Gastrocnemius medialis (tissue), 4 donors: Measurements from ENCODE around the gene ARAP2. TPM values are rescaled to one million over a fixed set of nuclear protein-coding genes. Genes with fewer than 3 reads are reported as not detected.

Experiments used
- ATAC-seq, 2 donors: fragments of 150-250 bp; one replicate each; pipeline ENCODE4 v1.9.1; 2016
- DNase-seq, 2 donors: peaks; one replicate each; pipeline ENCODE4 v3.0.0-alpha.2; 2019
- H3K27ac ChIP-seq, 4 donors: fragments of 200-600 bp; sonication (generic); 1 replicate in 1 of 4; 2 replicates in 3 of 4; pipeline ENCODE4 v1.5.1; 2016 to 2018; ENCODE audit warnings: mild to moderate bottlenecking in 2 of 4, moderate library complexity in 1 of 4
- H3K27me3 ChIP-seq, 3 donors: fragments of 200-600 bp; sonication (generic) in 2 of 3; 1 replicate in 1 of 3; 2 replicates in 2 of 3; pipeline versions ENCODE4 v1.5.1 to v1.6.0; 2016 to 2019; ENCODE audit warnings: mild to moderate bottlenecking in 1 of 3, moderate library complexity in 1 of 3
- H3K36me3 ChIP-seq, 2 donors: fragments of 200-600 bp; sonication (generic) in 1 of 2; one replicate each; pipeline ENCODE4 v1.5.1; 2017 to 2018
- H3K4me1 ChIP-seq, 2 donors: fragments of 200-600 bp; sonication (generic) in 1 of 2; one replicate each; pipeline ENCODE4 v1.5.1; 2016 to 2017; ENCODE audit warnings: mild to moderate bottlenecking in 2 of 2
- H3K4me3 ChIP-seq, 4 donors: fragments of 200-600 bp; sonication (generic) in 3 of 4; 1 replicate in 1 of 4; 2 replicates in 3 of 4; pipeline ENCODE4 v1.5.1; 2016 to 2019; ENCODE audit warnings: mild to moderate bottlenecking in 2 of 4
- H3K9me3 ChIP-seq, 3 donors: fragments of 200-600 bp; sonication (generic) in 2 of 3; 1 replicate in 1 of 3; 2 replicates in 2 of 3; pipeline ENCODE4 v1.5.1; 2016 to 2019
- CTCF ChIP-seq, 5 experiments: fragments of 450-650 bp in 3 of 5; fragments of 200-600 bp in 2 of 5; sonication (generic) in 2 of 5; IDR thresholded peaks in 4 of 5; conservative IDR thresholded peaks in 1 of 5; 1 replicate in 4 of 5; 2 replicates in 1 of 5; pipeline ENCODE4 v1.5.1; 2016 to 2019; ENCODE audit warnings: antibody characterized with exemption in 5 of 5, mild to moderate bottlenecking in 3 of 5, moderate library complexity in 3 of 5
- POLR2A ChIP-seq, 2 donors: fragments of 450-650 bp; IDR thresholded peaks; one replicate each; pipeline ENCODE4 v1.6.1; 2017; ENCODE audit warnings: antibody characterized with exemption in 2 of 2, mild to moderate bottlenecking in 2 of 2, moderate library complexity in 2 of 2
- in situ Hi-C, 4 donors: fragments of 200-750 bp; cut with MboI; loops; one replicate each; pipeline versions ENCODE4 v1.15.0 to v1.8.0; 2017; ENCODE audit warnings: low sequenced_read_pairs in 4 of 4
- intact Hi-C: fragments of 100-400 bp; cut with DNase I; formaldehyde crosslinking; loops from one replicate; pipeline ENCODE4 v1.15.1; 2023; ENCODE audit warnings: low total_unique reads
- total RNA-seq, 4 donors: library from RNA; depleted of rRNA; stranded (reverse); fragments of >200 nt; gene quantifications; one replicate each; pipeline versions ENCODE4 v1.1.0 to v1.2.3, GENCODE V29; 2016

ARAP2 gene
- total RNA-seq, 4 donors from 2014 or later, result 0.32 to 10.3 (median 1.1) TPM

GRCh38 chr4:36088542-36088941 is 155.8 kb downstream of the ARAP2 start:
- intact Hi-C loops, result no loop called here
- TF ChIP-seq POLR2A (IDR thresholded peaks at IDR 0.05), result no peak
- TF ChIP-seq CTCF (IDR thresholded peaks at IDR 0.05 in 4 of 5, conservative IDR thresholded peaks at IDR 0.05 in 1 of 5), result no peak
- Histone ChIP-seq H3K4me1 (no peaks in the 10 kb centered on the region), H3K4me3 (no peak overlapping the region), H3K27me3 (no peaks in the 10 kb centered on the region), H3K9me3 (no peaks in the 10 kb centered on the region), H3K36me3 (no peaks in the 10 kb centered on the region), H3K27ac (no peak overlapping the region)
- no peak for ATAC-seq
- no peak for DNase-seq
- in situ Hi-C loops, result loop anchor here in 1 of 4 donors (10.0 kb wide), 1 partner anchor 56 kb away; no protein-coding TSS in a partner anchor

- in situ Hi-C loops (loop anchor here in 1 of 4 donors (10.0 kb wide), 1 partner anchor 58 kb away; no protein-coding TSS in a partner anchor), intact Hi-C loops (no loop called here)
- H3K27me3 ChIP-seq, result no peaks in the 10 kb centered on the region
- no peaks in the 10 kb centered on the region for H3K36me3 ChIP-seq
- H3K9me3 ChIP-seq, result no peaks in the 10 kb centered on the region
- no peak overlapping the region for H3K27ac ChIP-seq
- TF ChIP-seq POLR2A (IDR thresholded peaks at IDR 0.05), result no peak
- no peak for TF ChIP-seq CTCF (IDR thresholded peaks at IDR 0.05 in 4 of 5, conservative IDR thresholded peaks at IDR 0.05 in 1 of 5)
- H3K4me1 ChIP-seq, result no peaks in the 10 kb centered on the region
- DNase-seq (no peak), ATAC-seq (no peak)
- H3K4me3 ChIP-seq, result no peak overlapping the region
Measured at GRCh38 chr4:36086261-36086786, 158.0 kb downstream of the ARAP2 start.

GRCh38 chr4:36082817-36083216 is 161.5 kb downstream of the ARAP2 start:
- in situ Hi-C loops, result loop anchor here in 1 of 4 donors (10.0 kb wide), 1 partner anchor 62 kb away; no protein-coding TSS in a partner anchor
- H3K27me3 ChIP-seq, result no peaks in the 10 kb centered on the region
- no peak for DNase-seq
- no peaks in the 10 kb centered on the region for H3K36me3 ChIP-seq
- H3K27ac ChIP-seq, result no peak overlapping the region
- no peaks in the 10 kb centered on the region for H3K4me1 ChIP-seq
- no peak for ATAC-seq
- intact Hi-C loops, result no loop called here
- no peak overlapping the region for H3K4me3 ChIP-seq
- TF ChIP-seq CTCF (IDR thresholded peaks at IDR 0.05 in 4 of 5, conservative IDR thresholded peaks at IDR 0.05 in 1 of 5) (no peak), POLR2A (IDR thresholded peaks at IDR 0.05) (no peak)
- H3K9me3 ChIP-seq, result no peaks in the 10 kb centered on the region

GRCh38 chr4:36081185-36081584 is 163.1 kb downstream of the ARAP2 start:
- Histone ChIP-seq H3K4me1 (no peaks in the 10 kb centered on the region), H3K4me3 (no peak overlapping the region), H3K9me3 (no peaks in the 10 kb centered on the region), H3K36me3 (no peaks in the 10 kb centered on the region), H3K27ac (no peak overlapping the region), H3K27me3 (no peaks in the 10 kb centered on the region)
- TF ChIP-seq CTCF (IDR thresholded peaks at IDR 0.05 in 4 of 5, conservative IDR thresholded peaks at IDR 0.05 in 1 of 5) (no peak), POLR2A (IDR thresholded peaks at IDR 0.05) (no peak)
- no peak for ATAC-seq
- DNase-seq, result no peak
- in situ Hi-C loops (loop anchor here in 1 of 4 donors (10.0 kb wide), 1 partner anchor 64 kb away; no protein-coding TSS in a partner anchor), intact Hi-C loops (no loop called here)

GRCh38 chr4:36079666-36080065 is 164.6 kb downstream of the ARAP2 start:
- Histone ChIP-seq H3K27ac (no peak overlapping the region), H3K4me1 (no peaks in the 10 kb centered on the region), H3K27me3 (no peaks in the 10 kb centered on the region), H3K36me3 (no peaks in the 10 kb centered on the region), H3K9me3 (no peaks in the 10 kb centered on the region), H3K4me3 (no peak overlapping the region)
- TF ChIP-seq POLR2A (IDR thresholded peaks at IDR 0.05), result no peak
- TF ChIP-seq CTCF (IDR thresholded peaks at IDR 0.05 in 4 of 5, conservative IDR thresholded peaks at IDR 0.05 in 1 of 5), result no peak
- intact Hi-C loops (no loop called here), in situ Hi-C loops (loop anchor here in 1 of 4 donors (10.0 kb wide), 1 partner anchor 65 kb away; no protein-coding TSS in a partner anchor)
- no peak for ATAC-seq
- no peak for DNase-seq
